LNCaP clone FGC (cell line): ENCODE results near the gene NOL9.

Source experiments
- DNase-seq: peaks from one replicate; pipeline ENCODE4 v3.0.0-alpha.2; 2011; ENCODE audit warnings: low read depth
- H3K4me3 ChIP-seq: 2 replicates; pipeline ENCODE4 v1.5.1; 2011; ENCODE audit warnings: mild to moderate bottlenecking, low read depth, low read length, control low read depth
- CTCF ChIP-seq: IDR thresholded peaks from 2 replicates; pipeline ENCODE4 v1.5.1; 2012; ENCODE audit warnings: mild to moderate bottlenecking; ENCODE audit not compliant: control insufficient read depth, insufficient read depth; ENCODE audit errors: extremely low read depth

NOL9 gene

GRCh38 chr1:6590046-6590445, 35.7 kb upstream of the NOL9 start:
- DNase-seq = no peak
- H3K4me3 ChIP-seq = no peak overlapping the region
- TF ChIP-seq CTCF = no peak

- no peak overlapping the region for H3K4me3 ChIP-seq
- TF ChIP-seq CTCF = no peak
- DNase-seq = no peak
These were observed 34.7 kb upstream of the NOL9 start for GRCh38 chr1:6588893-6589520.

- no peak overlapping the region for H3K4me3 ChIP-seq
- no peak for DNase-seq
- TF ChIP-seq CTCF = no peak
These were observed 34.0 kb upstream of the NOL9 start for GRCh38 chr1:6588128-6588892.

GRCh38 chr1:6587261-6588005, 33.1 kb upstream of the NOL9 start:
- H3K4me3 ChIP-seq = no peak overlapping the region
- no peak for TF ChIP-seq CTCF
- DNase-seq = no peak

- no peak overlapping the region for H3K4me3 ChIP-seq
- no peak for TF ChIP-seq CTCF
- DNase-seq = no peak
These were observed 32.1 kb upstream of the NOL9 start for GRCh38 chr1:6586404-6586816.

- DNase-seq = no peak
- no peak for TF ChIP-seq CTCF
- H3K4me3 ChIP-seq = no peak overlapping the region
These were observed 31.5 kb upstream of the NOL9 start for GRCh38 chr1:6585841-6586240.
